ENCODE data around the gene HMGCS1. TPM values are rescaled to one million over a fixed set of nuclear protein-coding genes. Genes with fewer than 3 reads are reported as not detected.
A peak's percentile ranks its signal among the peaks of the same experiment; 100 is the strongest.

Gene HMGCS1
- total RNA-seq, 1 donor from 2014 or later = 146 TPM

GRCh38 chr5:43305948-43306565 is 7.2 kb downstream of the HMGCS1 start:
- Histone ChIP-seq H3K36me3 (ENCODE audit: insufficient read depth, low read length) (peaks cover 5% of the 10 kb centered on the region), H2AFZ (ENCODE audit: low read depth, low read length) (no peak overlapping the region), H3K4me3 (ENCODE audit: insufficient read depth, low read depth, low read length) (no peak overlapping the region), H3K4me1 (ENCODE audit: insufficient read depth, low read length) (no peaks in the 10 kb centered on the region), H3K27ac (ENCODE audit: low read depth, low read length) (no peak overlapping the region), H3K9me3 (ENCODE audit: insufficient read depth, low read depth, low read length) (no peaks in the 10 kb centered on the region), H3K4me2 (ENCODE audit: low read length) (no peak overlapping the region), H4K20me1 (ENCODE audit: insufficient read depth, low read length) (peaks cover 84% of the 10 kb centered on the region), H3K27me3 (ENCODE audit: insufficient read depth, low read length) (no peaks in the 10 kb centered on the region), H3K9ac (ENCODE audit: low read length) (no peak overlapping the region), H3K79me2 (ENCODE audit: insufficient read depth, low read length) (peaks cover 86% of the 10 kb centered on the region)
- peak; percentile 42 for DNase-seq (ENCODE audit: low read depth)
- Mint-ChIP-seq H3K4me1 (ENCODE audit: low read depth, unreplicated experiment) (peaks cover 50% of the 10 kb centered on the region), H3K4me3 (ENCODE audit: unreplicated experiment) (no peak overlapping the region), H3K27ac (ENCODE audit: unreplicated experiment) (no peak overlapping the region), H3K36me3 (ENCODE audit: low read depth, unreplicated experiment) (no peaks in the 10 kb centered on the region), H3K27me3 (ENCODE audit: low read depth, unreplicated experiment) (no peaks in the 10 kb centered on the region), H3K9me3 (ENCODE audit: unreplicated experiment) (no peaks in the 10 kb centered on the region)
- TF ChIP-seq EZH2 (IDR thresholded peaks at IDR 0.05; ENCODE audit: insufficient read depth, low read length) (no peak), CTCF (IDR thresholded peaks at IDR 0.05; ENCODE audit: insufficient read depth, low read depth, low read length) (peak; percentile 63)
- FAIRE-seq = no peak

GRCh38 chr5:43304525-43304924 is 8.7 kb downstream of the HMGCS1 start:
- Histone ChIP-seq H3K79me2 (ENCODE audit: insufficient read depth, low read length) (peaks cover 86% of the 10 kb centered on the region), H3K9ac (ENCODE audit: low read length) (no peak overlapping the region), H3K4me1 (ENCODE audit: insufficient read depth, low read length) (no peaks in the 10 kb centered on the region), H3K9me3 (ENCODE audit: insufficient read depth, low read depth, low read length) (no peaks in the 10 kb centered on the region), H3K27ac (ENCODE audit: low read depth, low read length) (no peak overlapping the region), H4K20me1 (ENCODE audit: insufficient read depth, low read length) (peaks cover 84% of the 10 kb centered on the region), H3K36me3 (ENCODE audit: insufficient read depth, low read length) (peaks cover 13% of the 10 kb centered on the region), H3K27me3 (ENCODE audit: insufficient read depth, low read length) (no peaks in the 10 kb centered on the region), H2AFZ (ENCODE audit: low read depth, low read length) (no peak overlapping the region), H3K4me2 (ENCODE audit: low read length) (no peak overlapping the region), H3K4me3 (ENCODE audit: insufficient read depth, low read depth, low read length) (no peak overlapping the region)
- FAIRE-seq = no peak
- H3K4me3 Mint-ChIP-seq (ENCODE audit: unreplicated experiment) = no peak overlapping the region
- H3K27ac Mint-ChIP-seq (ENCODE audit: unreplicated experiment) = no peak overlapping the region
- TF ChIP-seq CTCF (IDR thresholded peaks at IDR 0.05; ENCODE audit: insufficient read depth, low read depth, low read length) (no peak), EZH2 (IDR thresholded peaks at IDR 0.05; ENCODE audit: insufficient read depth, low read length) (no peak)
- no peaks in the 10 kb centered on the region for H3K27me3 Mint-ChIP-seq (ENCODE audit: low read depth, unreplicated experiment)
- H3K9me3 Mint-ChIP-seq (ENCODE audit: unreplicated experiment) = no peaks in the 10 kb centered on the region
- H3K4me1 Mint-ChIP-seq (ENCODE audit: low read depth, unreplicated experiment) = peaks cover 39% of the 10 kb centered on the region
- H3K36me3 Mint-ChIP-seq (ENCODE audit: low read depth, unreplicated experiment) = no peaks in the 10 kb centered on the region
- no peak for DNase-seq (ENCODE audit: low read depth)

- Histone ChIP-seq H4K20me1 (ENCODE audit: insufficient read depth, low read length) (peaks cover 81% of the 10 kb centered on the region), H3K27me3 (ENCODE audit: insufficient read depth, low read length) (no peaks in the 10 kb centered on the region), H3K4me2 (ENCODE audit: low read length) (no peak overlapping the region), H3K36me3 (ENCODE audit: insufficient read depth, low read length) (peaks cover 18% of the 10 kb centered on the region), H3K27ac (ENCODE audit: low read depth, low read length) (no peak overlapping the region), H3K4me1 (ENCODE audit: insufficient read depth, low read length) (no peaks in the 10 kb centered on the region), H3K4me3 (ENCODE audit: insufficient read depth, low read depth, low read length) (no peak overlapping the region), H2AFZ (ENCODE audit: low read depth, low read length) (no peak overlapping the region), H3K9ac (ENCODE audit: low read length) (no peak overlapping the region), H3K9me3 (ENCODE audit: insufficient read depth, low read depth, low read length) (no peaks in the 10 kb centered on the region), H3K79me2 (ENCODE audit: insufficient read depth, low read length) (peaks cover 77% of the 10 kb centered on the region)
- no peak for TF ChIP-seq CTCF (IDR thresholded peaks at IDR 0.05; ENCODE audit: insufficient read depth, low read depth, low read length)
- no peak for TF ChIP-seq EZH2 (IDR thresholded peaks at IDR 0.05; ENCODE audit: insufficient read depth, low read length)
- H3K27me3 Mint-ChIP-seq (ENCODE audit: low read depth, unreplicated experiment) = no peaks in the 10 kb centered on the region
- no peak overlapping the region for H3K27ac Mint-ChIP-seq (ENCODE audit: unreplicated experiment)
- DNase-seq (ENCODE audit: low read depth) (no peak), FAIRE-seq (no peak)
- peaks cover 30% of the 10 kb centered on the region for H3K4me1 Mint-ChIP-seq (ENCODE audit: low read depth, unreplicated experiment)
- H3K36me3 Mint-ChIP-seq (ENCODE audit: low read depth, unreplicated experiment) = peaks cover 1% of the 10 kb centered on the region
- H3K4me3 Mint-ChIP-seq (ENCODE audit: unreplicated experiment) = no peak overlapping the region
- no peaks in the 10 kb centered on the region for H3K9me3 Mint-ChIP-seq (ENCODE audit: unreplicated experiment)
These were observed 10.0 kb downstream of the HMGCS1 start for GRCh38 chr5:43303242-43303641.

Data from astrocyte (in vitro differentiated cells and primary cell).